Chondrocyte (in vitro differentiated cells): ENCODE results near the gene SLC22A23. TPM values are rescaled to one million over a fixed set of nuclear protein-coding genes. Genes with fewer than 3 reads are reported as not detected.

Experiments
- DNase-seq: peaks from one replicate; pipeline ENCODE4 v3.0.0; 2021; ENCODE audit warnings: mixed read lengths, low spot score
- H3K27ac Mint-ChIP-seq: one replicate; pipeline ENCODE4 v1.8.0; 2021; ENCODE audit warnings: mild to moderate bottlenecking, moderate library complexity, mixed read lengths; ENCODE audit not compliant: unreplicated experiment
- H3K27me3 Mint-ChIP-seq: 2 replicates; pipeline ENCODE4 v1.8.0; 2021; ENCODE audit warnings: low read depth, mixed read lengths
- H3K36me3 Mint-ChIP-seq: 2 replicates; pipeline ENCODE4 v1.8.0; 2021; ENCODE audit warnings: low read depth, mixed read lengths
- H3K4me1 Mint-ChIP-seq: 2 replicates; pipeline ENCODE4 v1.8.0; 2021; ENCODE audit warnings: low read depth, mild to moderate bottlenecking, mixed read lengths
- H3K4me3 Mint-ChIP-seq: one replicate; pipeline ENCODE4 v1.8.0; 2021; ENCODE audit warnings: mild to moderate bottlenecking, moderate library complexity, mixed read lengths; ENCODE audit not compliant: unreplicated experiment
- H3K9me3 Mint-ChIP-seq: 2 replicates; pipeline ENCODE4 v1.8.0; 2021; ENCODE audit warnings: low read depth, mixed read lengths
- CTCF ChIP-seq: fragments of 200-600 bp; sonication (generic); IDR thresholded peaks from 2 replicates; pipeline ENCODE4 v1.5.0; 2021; ENCODE audit warnings: antibody characterized with exemption, mild to moderate bottlenecking, moderate library complexity
- total RNA-seq: library from RNA; stranded (reverse); gene quantifications from 3 replicates; pipeline ENCODE4 v1.2.1, GENCODE V29; 2021

SLC22A23 gene
- total RNA-seq, 1 donor from 2014 or later, result 36.4 TPM

DNA sequence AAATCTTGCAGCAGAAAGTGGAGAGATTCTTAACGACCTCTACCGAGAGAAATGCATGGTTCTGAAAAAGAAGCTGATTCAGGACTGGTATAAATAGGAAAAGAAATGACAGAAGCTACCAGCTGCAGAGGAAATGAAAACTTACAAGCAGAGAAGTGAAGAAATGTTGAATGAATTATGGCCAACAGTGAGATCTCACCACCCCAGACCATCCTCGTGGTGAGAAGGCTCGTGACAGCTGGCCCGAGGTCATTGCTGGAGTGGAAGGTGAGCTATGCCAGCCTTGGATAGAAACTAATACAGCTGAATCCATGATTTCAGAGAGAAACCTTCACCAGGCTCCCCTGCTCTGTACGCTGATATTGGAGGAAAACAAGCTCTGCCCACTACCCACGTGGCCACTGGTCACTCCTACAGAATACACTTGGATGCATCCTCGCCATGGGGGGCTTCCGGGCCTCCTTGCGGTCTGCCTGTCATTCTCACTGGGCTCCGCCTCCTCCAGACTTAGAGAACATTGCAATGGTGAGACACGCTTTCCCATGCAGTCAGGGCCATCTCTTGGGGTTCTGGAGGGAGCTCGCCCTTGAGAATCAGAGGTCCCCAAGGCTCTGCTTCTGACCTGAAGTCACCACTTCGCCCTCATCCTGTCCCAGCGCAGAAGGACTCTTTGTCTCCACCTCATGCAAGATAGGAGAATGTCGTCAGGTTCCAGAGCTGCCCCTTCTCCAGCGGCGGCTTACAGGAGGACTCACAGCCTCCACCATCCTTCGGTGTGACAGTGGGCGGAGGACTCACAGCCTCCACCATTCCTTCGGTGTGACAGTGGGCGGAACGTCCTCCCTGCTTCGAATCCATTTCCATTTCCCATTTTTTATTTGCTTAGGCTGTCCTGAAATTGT is 218.8 kb downstream of the SLC22A23 start:
- TF ChIP-seq CTCF, result peak; percentile 27
- H3K27me3 Mint-ChIP-seq, result no peaks in the 10 kb centered on the region
- peak overlapping the region; percentile 8 for H3K27ac Mint-ChIP-seq
- DNase-seq, result no peak
- H3K4me3 Mint-ChIP-seq, result no peak overlapping the region
- no peaks in the 10 kb centered on the region for H3K9me3 Mint-ChIP-seq
- peaks cover 8% of the 10 kb centered on the region for H3K4me1 Mint-ChIP-seq
- H3K36me3 Mint-ChIP-seq, result no peaks in the 10 kb centered on the region

- Mint-ChIP-seq H3K4me3 (no peak overlapping the region), H3K36me3 (no peaks in the 10 kb centered on the region), H3K4me1 (peaks cover 21% of the 10 kb centered on the region), H3K9me3 (no peaks in the 10 kb centered on the region), H3K27ac (no peak overlapping the region), H3K27me3 (no peaks in the 10 kb centered on the region)
- TF ChIP-seq CTCF, result no peak
- no peak for DNase-seq
Observed at GRCh38 chr6:3236005-3236404, 220.8 kb downstream of the SLC22A23 start.

- DNase-seq, result no peak
- no peaks in the 10 kb centered on the region for H3K27me3 Mint-ChIP-seq
- H3K4me3 Mint-ChIP-seq, result no peak overlapping the region
- H3K4me1 Mint-ChIP-seq, result peaks cover 26% of the 10 kb centered on the region
- H3K9me3 Mint-ChIP-seq, result no peaks in the 10 kb centered on the region
- TF ChIP-seq CTCF, result no peak
- H3K36me3 Mint-ChIP-seq, result no peaks in the 10 kb centered on the region
- H3K27ac Mint-ChIP-seq, result no peak overlapping the region
Observed at GRCh38 chr6:3235486-3235885, 221.4 kb downstream of the SLC22A23 start.

DNA sequence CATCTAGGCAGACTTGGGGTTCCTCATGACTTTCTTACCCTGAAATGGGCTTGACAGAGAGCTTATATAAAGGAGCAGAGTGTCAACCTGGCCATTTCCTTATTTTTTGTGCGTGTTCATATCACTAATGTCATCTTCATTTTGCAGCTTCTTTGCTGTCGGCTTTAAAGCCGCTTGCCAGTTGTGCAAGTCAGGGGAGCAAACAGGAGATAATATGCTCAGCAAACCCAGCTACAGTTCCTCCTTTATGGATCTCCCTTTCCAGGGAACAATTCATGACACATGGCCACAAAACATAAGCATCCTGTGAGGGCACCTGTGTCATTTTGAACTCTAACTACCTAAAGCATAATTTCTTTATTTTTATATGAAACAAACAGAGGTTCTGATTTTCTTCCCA is 222.9 kb downstream of the SLC22A23 start:
- Mint-ChIP-seq H3K9me3 (no peaks in the 10 kb centered on the region), H3K27me3 (no peaks in the 10 kb centered on the region), H3K27ac (no peak overlapping the region), H3K4me1 (peaks cover 42% of the 10 kb centered on the region), H3K36me3 (no peaks in the 10 kb centered on the region), H3K4me3 (no peak overlapping the region)
- no peak for DNase-seq
- TF ChIP-seq CTCF, result no peak

GRCh38 chr6:3233321-3233720 is 223.5 kb downstream of the SLC22A23 start:
- no peak for DNase-seq
- peaks cover 45% of the 10 kb centered on the region for H3K4me1 Mint-ChIP-seq
- H3K36me3 Mint-ChIP-seq, result no peaks in the 10 kb centered on the region
- H3K27ac Mint-ChIP-seq, result no peak overlapping the region
- no peaks in the 10 kb centered on the region for H3K9me3 Mint-ChIP-seq
- no peak for TF ChIP-seq CTCF
- H3K4me3 Mint-ChIP-seq, result no peak overlapping the region
- H3K27me3 Mint-ChIP-seq, result no peaks in the 10 kb centered on the region
